HG03139 (cell line): Measurements from ENCODE around the gene MYADML2.

Experiments
- ATAC-seq: cut with Tn5 transposase; IDR thresholded peaks from one replicate; pipeline ENCODE4 v1.9.1; 2021; ENCODE audit not compliant: unreplicated experiment

Gene MYADML2

GRCh38 chr17:81912441-81913309, 34.4 kb downstream of the MYADML2 start:
- ATAC-seq: no peak

GRCh38 chr17:81911969-81912368, 35.1 kb downstream of the MYADML2 start:
- ATAC-seq: no peak

- ATAC-seq: peak; percentile 53
Observed at GRCh38 chr17:81911277-81911961, 35.6 kb downstream of the MYADML2 start, which contains the start of gene PCYT2. PCYT2 (minus strand) TSS chr17:81911399; CDS start chr17:81911355, 44 bp downstream.

- ATAC-seq: peak; percentile 16
Observed at GRCh38 chr17:81910840-81911276, 36.2 kb downstream of the MYADML2 start.

GRCh38 chr17:81909966-81910839, 36.8 kb downstream of the MYADML2 start:
- no peak for ATAC-seq

- ATAC-seq: no peak
Observed at GRCh38 chr17:81909231-81909630, 37.8 kb downstream of the MYADML2 start.

GRCh38 chr17:81908793-81909192, 38.2 kb downstream of the MYADML2 start:
- no peak for ATAC-seq

GRCh38 chr17:81907219-81908145, 39.6 kb downstream of the MYADML2 start:
- no peak for ATAC-seq

GRCh38 chr17:81906476-81907218, 40.4 kb downstream of the MYADML2 start:
- ATAC-seq: no peak

GRCh38 chr17:81905993-81906392, 41.0 kb downstream of the MYADML2 start:
- ATAC-seq: no peak

GRCh38 chr17:81905424-81905875, 41.6 kb downstream of the MYADML2 start:
- ATAC-seq: no peak

GRCh38 chr17:81904600-81905423, 42.2 kb downstream of the MYADML2 start:
- ATAC-seq: no peak

- no peak for ATAC-seq
Observed at GRCh38 chr17:81903896-81904599, 43.0 kb downstream of the MYADML2 start.

GRCh38 chr17:81903415-81903831, 43.6 kb downstream of the MYADML2 start:
- ATAC-seq: no peak

GRCh38 chr17:81902653-81903414, 44.2 kb downstream of the MYADML2 start:
- no peak for ATAC-seq

GRCh38 chr17:81902023-81902652, 44.9 kb downstream of the MYADML2 start, which contains the start of gene NPB:
NPB (plus strand) TSS chr17:81902238; CDS start chr17:81902278, 40 bp downstream.
- ATAC-seq: no peak
